Neural cell (in vitro differentiated cells): ENCODE results near the gene TXLNG. TPM values are rescaled to one million over a fixed set of nuclear protein-coding genes. Genes with fewer than 3 reads are reported as not detected.

Experiments
- H2AFZ ChIP-seq: fragments of 200-600, 300-800 bp; sonication (generic), shearing (Covaris generic); 2 replicates; pipeline ENCODE4 v1.6.0; 2014; ENCODE audit warnings: low read depth, mild to moderate bottlenecking, antibody characterized with exemption, low read length, moderate library complexity
- H3F3A ChIP-seq: fragments of 200-600 bp; shearing (Covaris generic); 2 replicates; pipeline ENCODE4 v1.6.1; 2016; ENCODE audit warnings: mild to moderate bottlenecking, moderate library complexity, mixed read lengths, antibody characterized with exemption, low read length; ENCODE audit not compliant: insufficient read depth, poor library complexity, severe bottlenecking
- H3K27ac ChIP-seq: fragments of 200-600, 300-800 bp; sonication (generic), shearing (Covaris generic); 2 replicates; pipeline ENCODE4 v1.5.1; 2014; ENCODE audit warnings: mild to moderate bottlenecking, low read length, moderate library complexity
- H3K27me3 ChIP-seq: fragments of 300-800, 200-600 bp; sonication (generic), shearing (Covaris generic); 2 replicates; pipeline ENCODE4 v1.6.0; 2014; ENCODE audit warnings: mild to moderate bottlenecking, low read depth, low read length, moderate library complexity; ENCODE audit not compliant: insufficient read depth
- H3K36me3 ChIP-seq: fragments of 300-800, 200-600 bp; sonication (generic), shearing (Covaris generic); 2 replicates; pipeline ENCODE4 v1.5.1; 2014; ENCODE audit warnings: mild to moderate bottlenecking, antibody characterized with exemption, low read length, moderate library complexity; ENCODE audit not compliant: insufficient read depth
- H3K4me2 ChIP-seq: fragments of 300-800, 200-600 bp; sonication (generic), shearing (Covaris generic); 2 replicates; pipeline ENCODE4 v1.6.0; 2014; ENCODE audit warnings: mild to moderate bottlenecking, low read length
- H3K4me3 ChIP-seq: fragments of 300-800, 200-600 bp; sonication (generic), shearing (Covaris generic); 2 replicates; pipeline ENCODE4 v1.5.1; 2014; ENCODE audit warnings: mild to moderate bottlenecking, low read length, moderate library complexity
- H3K79me2 ChIP-seq: fragments of 200-600 bp; shearing (Covaris generic); replicated peaks from 2 replicates; pipeline ENCODE4 v1.6.0; 2014; ENCODE audit warnings: mild to moderate bottlenecking, low read length, moderate library complexity; ENCODE audit not compliant: insufficient read depth
- H3K9ac ChIP-seq: fragments of 300-800, 200-600 bp; sonication (generic), shearing (Covaris generic); 2 replicates; pipeline ENCODE4 v1.6.1; 2016; ENCODE audit warnings: mild to moderate bottlenecking, low read length, mixed read lengths
- H3K9me2 ChIP-seq: fragments of 200-600 bp; shearing (Covaris generic); 2 replicates; pipeline ENCODE4 v1.6.1; 2016; ENCODE audit warnings: mild to moderate bottlenecking, low read length, mixed read lengths; ENCODE audit not compliant: insufficient read depth
- H3K9me3 ChIP-seq: fragments of 200-600, 300-800 bp; sonication (generic), shearing (Covaris generic); 2 replicates; pipeline ENCODE4 v1.6.1; 2016; ENCODE audit warnings: mild to moderate bottlenecking, mixed run types, low read length, moderate library complexity, mixed read lengths
- H4K20me1 ChIP-seq: fragments of 200-600 bp; shearing (Covaris generic); 2 replicates; pipeline ENCODE4 v1.6.1; 2016; ENCODE audit warnings: mild to moderate bottlenecking, mixed run types; ENCODE audit not compliant: insufficient read depth
- EP300 ChIP-seq: fragments of 450-650 bp; conservative IDR thresholded peaks from 2 replicates; pipeline ENCODE4 v1.6.1; 2014; ENCODE audit warnings: antibody characterized with exemption, mild to moderate bottlenecking, moderate library complexity; ENCODE audit not compliant: poor library complexity, severe bottlenecking
- EZH2 ChIP-seq: fragments of 200-600, 300-800 bp; shearing (Covaris generic), sonication (generic); IDR thresholded peaks from 2 replicates; pipeline ENCODE4 v1.6.1; 2014; ENCODE audit warnings: antibody characterized with exemption, low read length, borderline replicate concordance, mild to moderate bottlenecking; ENCODE audit not compliant: insufficient read depth, poor library complexity, severe bottlenecking
- MXI1 ChIP-seq: fragments of 450-650 bp; conservative IDR thresholded peaks from 2 replicates; pipeline ENCODE4 v1.6.1; 2014; ENCODE audit warnings: antibody characterized with exemption, mild to moderate bottlenecking; ENCODE audit not compliant: poor library complexity, severe bottlenecking
- POLR2AphosphoS5 ChIP-seq: IDR thresholded peaks from 2 replicates; pipeline ENCODE4 v1.6.1; 2012
- RAD21 ChIP-seq: fragments of 450-650 bp; conservative IDR thresholded peaks from 2 replicates; pipeline ENCODE4 v1.6.1; 2014; ENCODE audit warnings: antibody characterized with exemption, mild to moderate bottlenecking, moderate library complexity
- SMC3 ChIP-seq: fragments of 450-650 bp; conservative IDR thresholded peaks from 2 replicates; pipeline ENCODE4 v1.6.1; 2014; ENCODE audit warnings: antibody characterized with exemption, mild to moderate bottlenecking, moderate library complexity; ENCODE audit not compliant: poor library complexity
- TAF1 ChIP-seq: IDR thresholded peaks from 2 replicates; pipeline ENCODE4 v1.6.1; 2012; ENCODE audit warnings: low read depth
- polyA plus RNA-seq: library from polyadenylated mRNA; depleted of rRNA; stranded (reverse); fragments of >200 nt; gene quantifications from 2 replicates; pipeline ENCODE4 v1.2.3, GENCODE V29; 2014
- TF ChIP-seq, protein P1 (sequence below): IDR thresholded peaks from 2 replicates; pipeline ENCODE4 v1.6.1; 2012; ENCODE audit warnings: borderline replicate concordance
- TF ChIP-seq, protein P2 (sequence below): fragments of 450-650 bp; IDR thresholded peaks from 2 replicates; pipeline ENCODE4 v1.5.1; 2014; ENCODE audit warnings: antibody characterized with exemption, mild to moderate bottlenecking, moderate library complexity; ENCODE audit not compliant: poor library complexity, severe bottlenecking

Gene TXLNG
- polyA plus RNA-seq, 1 donor from 2014 or later = 24.2 TPM

DNA sequence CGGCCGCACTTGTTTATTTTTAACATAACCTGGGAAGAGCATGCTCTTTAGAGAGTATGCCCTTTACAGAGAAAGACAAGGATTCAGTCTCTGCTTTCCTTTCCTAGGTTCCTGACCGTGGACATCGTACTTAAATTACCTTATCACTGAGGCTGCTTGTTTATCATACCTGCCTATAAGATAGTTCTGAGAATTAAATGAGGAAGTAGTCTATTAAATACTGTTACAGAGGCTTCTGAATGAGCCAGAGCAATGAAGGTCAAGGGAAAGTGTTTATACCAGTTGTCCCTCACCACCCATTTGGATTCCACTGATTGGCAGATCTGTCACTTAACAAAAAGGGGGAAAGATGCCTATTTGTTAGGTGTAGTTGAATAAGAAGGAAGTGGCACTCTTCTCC lies 10.0 kb downstream of the TXLNG start:
- H3K9me2 ChIP-seq = no peaks in the 10 kb centered on the region
- H3K9ac ChIP-seq = no peak overlapping the region
- H3K36me3 ChIP-seq = no peaks in the 10 kb centered on the region
- H2AFZ ChIP-seq = no peak overlapping the region
- no peak overlapping the region for H3K4me2 ChIP-seq
- H4K20me1 ChIP-seq = no peaks in the 10 kb centered on the region
- no peaks in the 10 kb centered on the region for H3F3A ChIP-seq
- H3K4me3 ChIP-seq = no peak overlapping the region
- no peaks in the 10 kb centered on the region for H3K9me3 ChIP-seq
- no peak overlapping the region for H3K27ac ChIP-seq
- H3K79me2 ChIP-seq = no peaks in the 10 kb centered on the region
- TF ChIP-seq, protein P1, sequence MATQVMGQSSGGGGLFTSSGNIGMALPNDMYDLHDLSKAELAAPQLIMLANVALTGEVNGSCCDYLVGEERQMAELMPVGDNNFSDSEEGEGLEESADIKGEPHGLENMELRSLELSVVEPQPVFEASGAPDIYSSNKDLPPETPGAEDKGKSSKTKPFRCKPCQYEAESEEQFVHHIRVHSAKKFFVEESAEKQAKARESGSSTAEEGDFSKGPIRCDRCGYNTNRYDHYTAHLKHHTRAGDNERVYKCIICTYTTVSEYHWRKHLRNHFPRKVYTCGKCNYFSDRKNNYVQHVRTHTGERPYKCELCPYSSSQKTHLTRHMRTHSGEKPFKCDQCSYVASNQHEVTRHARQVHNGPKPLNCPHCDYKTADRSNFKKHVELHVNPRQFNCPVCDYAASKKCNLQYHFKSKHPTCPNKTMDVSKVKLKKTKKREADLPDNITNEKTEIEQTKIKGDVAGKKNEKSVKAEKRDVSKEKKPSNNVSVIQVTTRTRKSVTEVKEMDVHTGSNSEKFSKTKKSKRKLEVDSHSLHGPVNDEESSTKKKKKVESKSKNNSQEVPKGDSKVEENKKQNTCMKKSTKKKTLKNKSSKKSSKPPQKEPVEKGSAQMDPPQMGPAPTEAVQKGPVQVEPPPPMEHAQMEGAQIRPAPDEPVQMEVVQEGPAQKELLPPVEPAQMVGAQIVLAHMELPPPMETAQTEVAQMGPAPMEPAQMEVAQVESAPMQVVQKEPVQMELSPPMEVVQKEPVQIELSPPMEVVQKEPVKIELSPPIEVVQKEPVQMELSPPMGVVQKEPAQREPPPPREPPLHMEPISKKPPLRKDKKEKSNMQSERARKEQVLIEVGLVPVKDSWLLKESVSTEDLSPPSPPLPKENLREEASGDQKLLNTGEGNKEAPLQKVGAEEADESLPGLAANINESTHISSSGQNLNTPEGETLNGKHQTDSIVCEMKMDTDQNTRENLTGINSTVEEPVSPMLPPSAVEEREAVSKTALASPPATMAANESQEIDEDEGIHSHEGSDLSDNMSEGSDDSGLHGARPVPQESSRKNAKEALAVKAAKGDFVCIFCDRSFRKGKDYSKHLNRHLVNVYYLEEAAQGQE = no peak
- no peak for TF ChIP-seq TAF1
- no peak for TF ChIP-seq SMC3
- no peak for TF ChIP-seq RAD21
- TF ChIP-seq EP300 = no peak
- no peak for TF ChIP-seq EZH2
- H3K27me3 ChIP-seq = no peaks in the 10 kb centered on the region

DNA sequence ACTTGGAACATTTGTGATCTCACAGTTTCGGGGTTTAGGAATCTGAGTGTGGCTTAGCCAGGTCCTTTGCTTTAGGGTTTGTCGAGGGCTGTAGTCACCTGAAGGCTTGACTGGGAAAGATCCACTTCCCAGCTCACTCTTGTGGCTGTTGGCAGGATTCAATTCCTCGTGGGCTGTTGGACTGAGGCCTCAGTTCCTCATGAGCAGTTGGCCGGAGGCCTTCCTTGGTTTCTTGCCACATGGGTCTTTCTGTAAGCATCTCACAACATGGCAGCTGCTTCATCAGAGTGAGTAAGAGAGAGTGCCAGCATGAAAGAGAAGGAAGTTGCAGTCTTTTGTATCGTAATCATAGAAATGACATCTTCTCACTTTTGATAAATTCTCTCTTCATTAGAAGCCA lies 11.1 kb downstream of the TXLNG start:
- no peaks in the 10 kb centered on the region for H3K9me3 ChIP-seq
- H3K27me3 ChIP-seq = no peaks in the 10 kb centered on the region
- no peaks in the 10 kb centered on the region for H3K9me2 ChIP-seq
- no peak overlapping the region for H2AFZ ChIP-seq
- H3K4me3 ChIP-seq = no peak overlapping the region
- no peak overlapping the region for H3K9ac ChIP-seq
- H4K20me1 ChIP-seq = no peaks in the 10 kb centered on the region
- no peak overlapping the region for H3K27ac ChIP-seq
- no peaks in the 10 kb centered on the region for H3K36me3 ChIP-seq
- H3K4me2 ChIP-seq = no peak overlapping the region
- TF ChIP-seq EP300 (no peak), SMC3 (no peak), TAF1 (no peak), MXI1 (no peak), EZH2 (no peak), RAD21 (no peak), POLR2AphosphoS5 (no peak)
- TF ChIP-seq, protein P1 = no peak
- TF ChIP-seq, protein P2, sequence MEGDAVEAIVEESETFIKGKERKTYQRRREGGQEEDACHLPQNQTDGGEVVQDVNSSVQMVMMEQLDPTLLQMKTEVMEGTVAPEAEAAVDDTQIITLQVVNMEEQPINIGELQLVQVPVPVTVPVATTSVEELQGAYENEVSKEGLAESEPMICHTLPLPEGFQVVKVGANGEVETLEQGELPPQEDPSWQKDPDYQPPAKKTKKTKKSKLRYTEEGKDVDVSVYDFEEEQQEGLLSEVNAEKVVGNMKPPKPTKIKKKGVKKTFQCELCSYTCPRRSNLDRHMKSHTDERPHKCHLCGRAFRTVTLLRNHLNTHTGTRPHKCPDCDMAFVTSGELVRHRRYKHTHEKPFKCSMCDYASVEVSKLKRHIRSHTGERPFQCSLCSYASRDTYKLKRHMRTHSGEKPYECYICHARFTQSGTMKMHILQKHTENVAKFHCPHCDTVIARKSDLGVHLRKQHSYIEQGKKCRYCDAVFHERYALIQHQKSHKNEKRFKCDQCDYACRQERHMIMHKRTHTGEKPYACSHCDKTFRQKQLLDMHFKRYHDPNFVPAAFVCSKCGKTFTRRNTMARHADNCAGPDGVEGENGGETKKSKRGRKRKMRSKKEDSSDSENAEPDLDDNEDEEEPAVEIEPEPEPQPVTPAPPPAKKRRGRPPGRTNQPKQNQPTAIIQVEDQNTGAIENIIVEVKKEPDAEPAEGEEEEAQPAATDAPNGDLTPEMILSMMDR = no peak
- H3F3A ChIP-seq = no peaks in the 10 kb centered on the region
- no peaks in the 10 kb centered on the region for H3K79me2 ChIP-seq
